IPS-18a (cell line): ENCODE measurements around the gene AKAP13.

Experiments
- H3K27ac ChIP-seq: one replicate; pipeline ENCODE4 v1.5.1; 2013; ENCODE audit warnings: low read length
- H3K27me3 ChIP-seq: one replicate; pipeline ENCODE4 v1.6.1; 2013; ENCODE audit warnings: mild to moderate bottlenecking, low read length; ENCODE audit not compliant: control insufficient read depth, insufficient read depth
- H3K36me3 ChIP-seq: one replicate; pipeline ENCODE4 v1.6.1; 2013; ENCODE audit warnings: low read depth, low read length; ENCODE audit not compliant: control insufficient read depth
- H3K4me1 ChIP-seq: one replicate; pipeline ENCODE4 v1.6.1; 2013; ENCODE audit warnings: low read depth, low read length; ENCODE audit not compliant: control insufficient read depth
- H3K4me3 ChIP-seq: one replicate; pipeline ENCODE4 v1.5.1; 2013; ENCODE audit warnings: low read length
- H3K9ac ChIP-seq: one replicate; pipeline ENCODE4 v1.6.1; 2013; ENCODE audit warnings: mild to moderate bottlenecking, low read length, moderate library complexity
- H3K9me3 ChIP-seq: one replicate; pipeline ENCODE4 v1.6.1; 2013; ENCODE audit warnings: low read depth, low read length; ENCODE audit not compliant: control insufficient read depth

The AKAP13 gene

GRCh38 chr15:85591622-85592021 is 211.2 kb downstream of the AKAP13 start:
- H3K4me3 ChIP-seq, result no peak overlapping the region
- H3K27ac ChIP-seq, result no peak overlapping the region
- peaks cover 10% of the 10 kb centered on the region for H3K4me1 ChIP-seq
- no peak overlapping the region for H3K9ac ChIP-seq
- H3K9me3 ChIP-seq, result no peaks in the 10 kb centered on the region
- H3K36me3 ChIP-seq, result no peaks in the 10 kb centered on the region
- no peaks in the 10 kb centered on the region for H3K27me3 ChIP-seq

- Histone ChIP-seq H3K4me1 (peaks cover 10% of the 10 kb centered on the region), H3K27ac (no peak overlapping the region), H3K9ac (no peak overlapping the region), H3K4me3 (no peak overlapping the region), H3K36me3 (no peaks in the 10 kb centered on the region), H3K9me3 (no peaks in the 10 kb centered on the region), H3K27me3 (no peaks in the 10 kb centered on the region)
Observed at GRCh38 chr15:85592148-85592547, 211.7 kb downstream of the AKAP13 start.

DNA sequence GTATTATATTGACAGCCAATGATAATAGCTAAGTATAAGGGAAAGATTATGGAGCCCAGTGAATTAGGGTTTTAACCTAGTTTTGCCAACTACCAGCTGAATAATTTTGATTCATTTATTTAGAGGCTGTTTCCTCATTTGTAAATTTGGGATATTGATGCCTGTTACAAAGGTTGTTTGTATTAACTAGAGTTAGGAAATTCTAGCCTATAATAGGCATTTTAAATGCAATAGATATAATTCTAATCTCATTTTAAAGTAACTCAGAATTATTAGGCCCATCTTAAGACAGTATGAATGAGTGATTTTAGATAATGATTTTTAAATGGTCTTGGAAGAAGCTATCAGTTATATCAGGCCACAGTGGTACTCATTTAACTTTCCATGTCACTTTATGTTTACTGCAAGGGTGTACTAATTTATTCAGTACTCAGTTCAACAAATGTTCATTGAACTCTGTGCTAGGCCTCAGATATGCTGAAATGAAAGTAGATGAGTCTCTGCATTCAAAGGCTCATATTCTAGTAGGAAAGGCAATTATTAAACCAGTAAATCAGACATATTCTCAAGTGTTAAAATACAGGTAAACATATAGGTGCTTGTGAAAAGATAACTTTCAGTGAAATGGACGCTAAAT is 213.5 kb downstream of the AKAP13 start:
- Histone ChIP-seq H3K4me1 (no peaks in the 10 kb centered on the region), H3K9ac (no peak overlapping the region), H3K27ac (no peak overlapping the region), H3K36me3 (no peaks in the 10 kb centered on the region), H3K27me3 (no peaks in the 10 kb centered on the region), H3K9me3 (no peaks in the 10 kb centered on the region), H3K4me3 (no peak overlapping the region)

- Histone ChIP-seq H3K36me3 (no peaks in the 10 kb centered on the region), H3K9me3 (no peaks in the 10 kb centered on the region), H3K4me1 (no peaks in the 10 kb centered on the region)
Observed at GRCh38 chr15:85595804-85596536, 215.6 kb downstream of the AKAP13 start.

GRCh38 chr15:85597155-85597815 is 216.9 kb downstream of the AKAP13 start:
- Histone ChIP-seq H3K9ac (no peak overlapping the region), H3K36me3 (no peaks in the 10 kb centered on the region), H3K27ac (no peak overlapping the region), H3K27me3 (no peaks in the 10 kb centered on the region), H3K4me1 (no peaks in the 10 kb centered on the region), H3K4me3 (no peak overlapping the region), H3K9me3 (no peaks in the 10 kb centered on the region)

More at GRCh38 chr15:85595804-85596536, 215.6 kb downstream of the AKAP13 start:
- H3K27ac ChIP-seq, result no peak overlapping the region
- no peak overlapping the region for H3K4me3 ChIP-seq
- no peak overlapping the region for H3K9ac ChIP-seq
- H3K27me3 ChIP-seq, result no peaks in the 10 kb centered on the region

DNA sequence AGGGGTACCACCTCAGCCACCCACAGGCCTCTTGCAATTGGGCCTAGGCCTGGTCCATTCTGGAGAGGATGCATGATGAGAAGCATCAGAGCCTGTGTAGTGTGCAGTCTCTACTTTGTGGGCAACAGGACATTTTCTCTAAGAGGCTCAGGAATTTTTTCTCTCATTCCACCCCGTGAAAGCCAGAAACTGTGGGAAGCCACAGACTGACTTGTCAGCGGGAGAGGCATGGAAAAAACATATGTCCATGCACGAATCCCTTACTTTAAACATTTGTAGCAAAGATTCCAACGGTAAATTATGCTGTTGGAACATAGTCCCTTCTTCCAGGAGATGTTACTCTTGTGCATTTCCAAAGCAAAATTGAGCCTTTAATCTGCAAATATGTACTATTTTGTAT is 217.8 kb downstream of the AKAP13 start:
- Histone ChIP-seq H3K4me3 (no peak overlapping the region), H3K27me3 (no peaks in the 10 kb centered on the region), H3K27ac (no peak overlapping the region), H3K36me3 (no peaks in the 10 kb centered on the region), H3K4me1 (no peaks in the 10 kb centered on the region), H3K9ac (no peak overlapping the region), H3K9me3 (no peaks in the 10 kb centered on the region)

- H3K9ac ChIP-seq, result no peak overlapping the region
- no peaks in the 10 kb centered on the region for H3K36me3 ChIP-seq
- no peak overlapping the region for H3K4me3 ChIP-seq
- no peaks in the 10 kb centered on the region for H3K9me3 ChIP-seq
- no peaks in the 10 kb centered on the region for H3K27me3 ChIP-seq
- no peak overlapping the region for H3K27ac ChIP-seq
- no peaks in the 10 kb centered on the region for H3K4me1 ChIP-seq
Observed at GRCh38 chr15:85598718-85599398, 218.5 kb downstream of the AKAP13 start.

DNA sequence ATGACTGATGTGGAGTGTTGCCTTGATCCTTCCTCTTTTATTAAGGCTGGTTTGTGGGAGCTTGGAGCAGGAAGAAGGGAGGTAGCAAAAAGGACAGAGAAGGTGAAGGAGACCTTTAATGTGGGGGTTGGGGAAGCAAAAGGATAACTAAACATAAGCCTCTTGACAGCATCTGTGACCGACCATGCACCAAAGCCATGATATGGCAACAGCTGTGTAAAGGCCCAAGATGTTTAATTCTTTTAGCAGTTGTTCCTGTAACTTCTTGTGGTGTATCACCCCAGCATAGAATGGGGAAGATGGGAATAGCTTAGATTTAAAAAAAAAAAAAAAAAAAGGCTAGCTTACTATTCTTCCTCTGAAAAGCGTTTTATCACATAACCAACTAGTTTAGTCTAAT is 219.6 kb downstream of the AKAP13 start:
- H3K9me3 ChIP-seq, result no peaks in the 10 kb centered on the region
- H3K4me3 ChIP-seq, result no peak overlapping the region
- no peaks in the 10 kb centered on the region for H3K27me3 ChIP-seq
- no peaks in the 10 kb centered on the region for H3K4me1 ChIP-seq
- no peak overlapping the region for H3K27ac ChIP-seq
- H3K9ac ChIP-seq, result no peak overlapping the region
- no peaks in the 10 kb centered on the region for H3K36me3 ChIP-seq

- Histone ChIP-seq H3K9me3 (no peaks in the 10 kb centered on the region), H3K4me1 (no peaks in the 10 kb centered on the region), H3K36me3 (no peaks in the 10 kb centered on the region), H3K27me3 (no peaks in the 10 kb centered on the region), H3K27ac (no peak overlapping the region), H3K4me3 (no peak overlapping the region), H3K9ac (no peak overlapping the region)
Observed at GRCh38 chr15:85603160-85603559, 222.8 kb downstream of the AKAP13 start.

DNA sequence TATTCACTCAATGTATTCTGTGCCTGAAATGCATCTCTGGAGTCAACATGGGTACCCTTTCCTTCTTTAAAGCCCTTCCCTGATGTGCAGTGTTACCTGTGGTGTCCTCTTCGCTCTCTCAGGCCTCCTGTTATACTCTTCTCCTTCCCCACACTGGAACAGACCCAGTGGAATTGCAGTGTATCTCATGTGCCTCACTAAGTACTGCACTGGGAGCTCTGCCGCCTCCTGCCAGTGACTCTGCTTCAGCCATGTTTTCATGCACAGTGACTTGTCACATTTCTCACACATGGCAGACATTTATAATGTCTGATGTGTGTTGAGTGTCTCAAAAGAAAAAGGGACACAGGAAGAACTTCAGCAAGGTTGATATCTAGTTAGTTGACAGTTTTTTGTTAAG is 223.3 kb downstream of the AKAP13 start:
- H3K27me3 ChIP-seq, result no peaks in the 10 kb centered on the region
- no peak overlapping the region for H3K4me3 ChIP-seq
- H3K36me3 ChIP-seq, result no peaks in the 10 kb centered on the region
- H3K27ac ChIP-seq, result no peak overlapping the region
- H3K4me1 ChIP-seq, result no peaks in the 10 kb centered on the region
- no peak overlapping the region for H3K9ac ChIP-seq
- H3K9me3 ChIP-seq, result no peaks in the 10 kb centered on the region

GRCh38 chr15:85604194-85604593 is 223.8 kb downstream of the AKAP13 start:
- Histone ChIP-seq H3K9ac (no peak overlapping the region), H3K4me1 (no peaks in the 10 kb centered on the region), H3K27me3 (no peaks in the 10 kb centered on the region), H3K4me3 (no peak overlapping the region), H3K36me3 (no peaks in the 10 kb centered on the region), H3K9me3 (no peaks in the 10 kb centered on the region), H3K27ac (no peak overlapping the region)
